ENCODE data around the gene ITPR1. TPM values are rescaled to one million over a fixed set of nuclear protein-coding genes. Genes with fewer than 3 reads are reported as not detected.

Gene ITPR1
- total RNA-seq, 1 experiment from 2014 or later: 7.5 TPM

- H3K4me3 Mint-ChIP-seq (ENCODE audit: unreplicated experiment): no peak overlapping the region
- no peak overlapping the region for H3K27ac Mint-ChIP-seq (ENCODE audit: low read depth, unreplicated experiment)
- no peaks in the 10 kb centered on the region for H3K27me3 Mint-ChIP-seq (ENCODE audit: insufficient read depth, unreplicated experiment)
- no peaks in the 10 kb centered on the region for H3K9me3 Mint-ChIP-seq (ENCODE audit: unreplicated experiment)
- BruUV-seq (replicated peaks): no TSS peak
- ChIA-PET CTCF (no interaction called here), POLR2A (interaction anchor here (1.0 to 3.8 kb wide), 3 partner anchors 9 to 89 kb away, joined by 3 to 28 read pairs (median 4); partner anchors contain the start of gene ITPR1)
- H3K4me1 Mint-ChIP-seq (ENCODE audit: insufficient read depth, unreplicated experiment): peaks cover 24% of the 10 kb centered on the region
- no peak for DNase-seq (ENCODE audit: unreplicated experiment)
- no peaks in the 10 kb centered on the region for H3K36me3 Mint-ChIP-seq (ENCODE audit: insufficient read depth, unreplicated experiment)
- TF ChIP-seq, protein P1, sequence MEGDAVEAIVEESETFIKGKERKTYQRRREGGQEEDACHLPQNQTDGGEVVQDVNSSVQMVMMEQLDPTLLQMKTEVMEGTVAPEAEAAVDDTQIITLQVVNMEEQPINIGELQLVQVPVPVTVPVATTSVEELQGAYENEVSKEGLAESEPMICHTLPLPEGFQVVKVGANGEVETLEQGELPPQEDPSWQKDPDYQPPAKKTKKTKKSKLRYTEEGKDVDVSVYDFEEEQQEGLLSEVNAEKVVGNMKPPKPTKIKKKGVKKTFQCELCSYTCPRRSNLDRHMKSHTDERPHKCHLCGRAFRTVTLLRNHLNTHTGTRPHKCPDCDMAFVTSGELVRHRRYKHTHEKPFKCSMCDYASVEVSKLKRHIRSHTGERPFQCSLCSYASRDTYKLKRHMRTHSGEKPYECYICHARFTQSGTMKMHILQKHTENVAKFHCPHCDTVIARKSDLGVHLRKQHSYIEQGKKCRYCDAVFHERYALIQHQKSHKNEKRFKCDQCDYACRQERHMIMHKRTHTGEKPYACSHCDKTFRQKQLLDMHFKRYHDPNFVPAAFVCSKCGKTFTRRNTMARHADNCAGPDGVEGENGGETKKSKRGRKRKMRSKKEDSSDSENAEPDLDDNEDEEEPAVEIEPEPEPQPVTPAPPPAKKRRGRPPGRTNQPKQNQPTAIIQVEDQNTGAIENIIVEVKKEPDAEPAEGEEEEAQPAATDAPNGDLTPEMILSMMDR (IDR thresholded peaks at IDR 0.05; ENCODE audit: unreplicated experiment): no peak
- intact Hi-C loops (cut with micrococcal nuclease): loop anchor here (5.0 kb wide), 2 partner anchors 89 to 154 kb away; partner anchors contain the start of gene ITPR1
Observed at GRCh38 chr3:4581498-4581897, 88.3 kb downstream of the ITPR1 start.

DNA sequence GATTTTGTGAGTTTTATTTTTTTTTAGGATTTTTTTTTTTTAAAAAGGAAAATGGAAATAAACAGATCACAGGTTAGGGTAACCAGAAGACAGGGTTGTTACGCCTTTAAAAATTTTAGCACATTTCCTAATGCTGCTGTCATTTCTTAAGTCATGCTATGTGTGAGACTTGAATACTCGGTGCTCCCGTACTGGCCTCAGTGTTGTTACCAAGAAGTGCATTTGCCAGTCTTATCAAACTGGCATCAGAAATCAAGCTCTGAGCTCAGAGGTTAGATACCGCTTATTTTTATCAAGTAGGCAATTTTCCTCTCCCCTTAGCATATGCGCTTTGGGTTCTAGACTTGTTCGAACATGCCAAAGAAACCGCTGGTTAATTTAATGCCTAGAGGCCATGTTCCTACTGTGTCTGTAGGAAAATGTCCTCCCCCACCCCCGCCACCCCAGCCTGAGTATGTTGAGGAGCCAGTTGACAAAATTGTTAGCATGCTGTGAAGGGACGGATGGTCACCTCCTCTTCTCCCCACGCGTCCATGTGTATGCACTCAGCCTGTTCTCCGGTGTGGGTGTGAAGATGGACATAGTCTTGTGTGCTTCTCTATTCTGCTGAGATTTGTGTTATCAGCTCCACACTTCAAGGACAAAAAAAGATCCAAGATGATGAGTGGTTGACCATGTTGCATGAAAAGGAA lies 88.9 kb downstream of the ITPR1 start:
- intact Hi-C loops (cut with micrococcal nuclease): loop anchor here (5.0 kb wide), 2 partner anchors 90 to 155 kb away; partner anchors contain the start of gene ITPR1
- POLR2A ChIA-PET: interaction anchor here (0.6 to 3.8 kb wide), 5 partner anchors 9 to 89 kb away, joined by 3 to 28 read pairs (median 4); partner anchors contain the start of gene ITPR1
- Mint-ChIP-seq H3K9me3 (ENCODE audit: unreplicated experiment) (no peaks in the 10 kb centered on the region), H3K27ac (ENCODE audit: low read depth, unreplicated experiment) (no peak overlapping the region), H3K27me3 (ENCODE audit: insufficient read depth, unreplicated experiment) (no peaks in the 10 kb centered on the region), H3K36me3 (ENCODE audit: insufficient read depth, unreplicated experiment) (no peaks in the 10 kb centered on the region), H3K4me1 (ENCODE audit: insufficient read depth, unreplicated experiment) (peaks cover 24% of the 10 kb centered on the region), H3K4me3 (ENCODE audit: unreplicated experiment) (peak overlapping the region; percentile 36)
- CTCF ChIA-PET: interaction anchor here (0.8 to 1.5 kb wide), 4 partner anchors 48 to 229 kb away, joined by 3 to 6 read pairs (median 4); no protein-coding TSS in a partner anchor
- TF ChIP-seq, protein P1 (IDR thresholded peaks at IDR 0.05; ENCODE audit: unreplicated experiment): no peak
- peak; percentile 60 for DNase-seq (ENCODE audit: unreplicated experiment)
- no TSS peak for BruUV-seq (replicated peaks)

DNA sequence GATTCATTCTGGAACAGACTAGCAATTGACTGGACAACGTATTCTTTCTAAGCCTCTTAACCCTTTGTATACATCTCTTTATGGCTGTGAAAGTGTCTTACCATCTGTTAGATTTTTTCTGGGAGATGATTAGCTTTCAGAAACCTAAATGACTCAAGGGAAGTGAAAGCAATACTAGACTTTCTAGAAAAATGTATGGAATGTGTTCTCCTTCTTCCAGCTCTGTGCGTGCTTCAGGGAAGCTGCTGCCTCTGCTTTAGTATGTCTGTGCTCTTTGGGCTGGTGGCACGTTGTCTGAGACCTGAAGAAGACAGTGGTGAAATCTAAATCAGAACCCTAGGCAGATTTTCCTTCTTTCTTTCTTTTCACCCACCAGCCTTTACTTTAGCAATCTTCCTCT lies 89.5 kb downstream of the ITPR1 start:
- no peaks in the 10 kb centered on the region for H3K36me3 Mint-ChIP-seq (ENCODE audit: insufficient read depth, unreplicated experiment)
- TF ChIP-seq, protein P1 (IDR thresholded peaks at IDR 0.05; ENCODE audit: unreplicated experiment): no peak
- H3K4me3 Mint-ChIP-seq (ENCODE audit: unreplicated experiment): peak overlapping the region; percentile 36
- intact Hi-C loops (cut with micrococcal nuclease): loop anchor here (5.0 kb wide), 2 partner anchors 90 to 155 kb away; partner anchors contain the start of gene ITPR1
- DNase-seq (ENCODE audit: unreplicated experiment): no peak
- BruUV-seq (replicated peaks): no TSS peak
- H3K27ac Mint-ChIP-seq (ENCODE audit: low read depth, unreplicated experiment): no peak overlapping the region
- peaks cover 24% of the 10 kb centered on the region for H3K4me1 Mint-ChIP-seq (ENCODE audit: insufficient read depth, unreplicated experiment)
- CTCF ChIA-PET: interaction anchor here (0.8 to 1.5 kb wide), 5 partner anchors 9 to 230 kb away, joined by 3 to 6 read pairs (median 3); no protein-coding TSS in a partner anchor
- H3K9me3 Mint-ChIP-seq (ENCODE audit: unreplicated experiment): no peaks in the 10 kb centered on the region
- POLR2A ChIA-PET: interaction anchor here (0.6 to 3.8 kb wide), 7 partner anchors 9 to 90 kb away, joined by 3 to 28 read pairs (median 3); partner anchors contain the start of gene ITPR1
- no peaks in the 10 kb centered on the region for H3K27me3 Mint-ChIP-seq (ENCODE audit: insufficient read depth, unreplicated experiment)

DNA sequence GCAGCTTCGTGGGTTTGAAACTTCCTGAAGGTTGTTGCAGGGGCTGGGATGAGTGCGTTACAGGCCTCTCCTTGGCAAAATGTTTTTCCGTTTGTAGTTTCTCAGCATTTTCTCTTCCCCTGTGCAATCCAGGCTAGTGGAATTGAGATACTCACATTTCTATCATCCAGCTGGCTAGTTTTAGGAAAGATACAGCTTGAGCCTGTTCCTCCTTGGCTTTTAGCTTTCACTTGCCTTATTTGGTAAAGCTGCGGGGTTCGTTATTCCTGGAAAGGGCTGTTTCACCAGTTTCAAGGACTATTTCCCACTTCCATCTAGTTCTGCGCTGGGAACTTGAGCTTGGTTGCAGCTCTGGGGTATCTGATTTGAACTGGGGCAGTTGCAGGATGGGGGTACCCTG lies 90.3 kb downstream of the ITPR1 start:
- no peak for DNase-seq (ENCODE audit: unreplicated experiment)
- H3K27ac Mint-ChIP-seq (ENCODE audit: low read depth, unreplicated experiment): no peak overlapping the region
- ChIA-PET CTCF (interaction anchor here (0.7 to 1.5 kb wide), 8 partner anchors 8 to 251 kb away, joined by 3 to 6 read pairs (median 3); partner anchors contain the start of gene ITPR1), POLR2A (interaction anchor here (0.5 to 3.8 kb wide), 3 partner anchors 19 to 91 kb away, joined by 3 to 28 read pairs (median 3); partner anchors contain the start of gene ITPR1)
- H3K36me3 Mint-ChIP-seq (ENCODE audit: insufficient read depth, unreplicated experiment): no peaks in the 10 kb centered on the region
- no peaks in the 10 kb centered on the region for H3K9me3 Mint-ChIP-seq (ENCODE audit: unreplicated experiment)
- H3K27me3 Mint-ChIP-seq (ENCODE audit: insufficient read depth, unreplicated experiment): no peaks in the 10 kb centered on the region
- TF ChIP-seq, protein P1 (IDR thresholded peaks at IDR 0.05; ENCODE audit: unreplicated experiment): no peak
- H3K4me1 Mint-ChIP-seq (ENCODE audit: insufficient read depth, unreplicated experiment): peaks cover 32% of the 10 kb centered on the region
- H3K4me3 Mint-ChIP-seq (ENCODE audit: unreplicated experiment): no peak overlapping the region
- intact Hi-C loops (cut with micrococcal nuclease): loop anchor here (5.0 kb wide), 2 partner anchors 91 to 156 kb away; partner anchors contain the start of gene ITPR1
- BruUV-seq (replicated peaks): no TSS peak
